SK-N-SH treated with all-trans-retinoic acid at 6 μM for 48 hours (cell line): ENCODE results near the gene POLR3K.

ENCODE experiments used
- ATAC-seq: fragments of 200-7000 bp; cut with Tn5 transposase; 3 replicates; pipeline ENCODE4 v1.9.1; 2020; ENCODE audit warnings: mild to moderate bottlenecking, moderate library complexity
- ARNTL ChIP-seq: fragments of 450-650 bp; formaldehyde crosslinking; IDR thresholded peaks from 2 replicates; pipeline ENCODE4 v1.5.0; 2020; ENCODE audit warnings: low read depth, mild to moderate bottlenecking, moderate library complexity, borderline replicate concordance
- CSDC2 ChIP-seq: fragments of 250-450 bp; sonication (Bioruptor Pico); IDR thresholded peaks from 2 replicates; pipeline ENCODE4 v1.5.0; 2020; ENCODE audit warnings: mild to moderate bottlenecking, moderate library complexity
- GLIS3 ChIP-seq: fragments of 250-450 bp; sonication (Bioruptor Pico); IDR thresholded peaks from 2 replicates; pipeline ENCODE4 v1.5.0; 2020; ENCODE audit warnings: mild to moderate bottlenecking, moderate library complexity
- ISL1 ChIP-seq: fragments of 250-450 bp; sonication (Bioruptor Pico); IDR thresholded peaks from 2 replicates; pipeline ENCODE4 v2.1.2; 2022; ENCODE audit warnings: mild to moderate bottlenecking, moderate library complexity
- PPARA ChIP-seq: fragments of 250-450 bp; sonication (Bioruptor Pico); IDR thresholded peaks from 2 replicates; pipeline ENCODE4 v1.5.0; 2020; ENCODE audit warnings: mild to moderate bottlenecking, borderline replicate concordance
- RARB ChIP-seq: fragments of 250-450 bp; sonication (Bioruptor Pico); IDR thresholded peaks from 2 replicates; pipeline ENCODE4 v1.8.0; 2021; ENCODE audit warnings: mild to moderate bottlenecking, moderate library complexity
- ZC3H10 ChIP-seq: fragments of 250-450 bp; sonication (Bioruptor Pico); IDR thresholded peaks from 2 replicates; pipeline ENCODE4 v1.5.1; 2021; ENCODE audit warnings: mild to moderate bottlenecking, moderate library complexity
- ZFP3 ChIP-seq: fragments of 250-450 bp; sonication (Bioruptor Pico); IDR thresholded peaks from 2 replicates; pipeline ENCODE4 v1.5.0; 2020; ENCODE audit warnings: mild to moderate bottlenecking, moderate library complexity
- ZFP30 ChIP-seq: fragments of 450-650 bp; formaldehyde crosslinking; IDR thresholded peaks from 2 replicates; pipeline ENCODE4 v1.5.0; 2022; ENCODE audit warnings: mild to moderate bottlenecking, moderate library complexity
- ZNF565 ChIP-seq: fragments of 450-650 bp; formaldehyde crosslinking; conservative IDR thresholded peaks from 2 replicates; pipeline ENCODE4 v1.5.0; 2020; ENCODE audit warnings: low read depth, mild to moderate bottlenecking, moderate library complexity
- ZNF70 ChIP-seq: fragments of 450-650 bp; formaldehyde crosslinking; IDR thresholded peaks from 2 replicates; pipeline ENCODE4 v1.5.0; 2020; ENCODE audit warnings: mild to moderate bottlenecking, moderate library complexity
- ZNF8 ChIP-seq: fragments of 450-650 bp; formaldehyde crosslinking; IDR thresholded peaks from 2 replicates; pipeline ENCODE4 v1.5.0; 2020; ENCODE audit warnings: mild to moderate bottlenecking, moderate library complexity
- TF ChIP-seq, protein P1 (sequence below): fragments of 250-450 bp; sonication (Bioruptor Pico); IDR thresholded peaks from 2 replicates; pipeline ENCODE4 v1.8.0; 2021; ENCODE audit warnings: low read depth, mild to moderate bottlenecking, moderate library complexity, borderline replicate concordance
- TF ChIP-seq, protein P2 (sequence below): fragments of 250-450 bp; sonication (Bioruptor Pico); IDR thresholded peaks from 2 replicates; pipeline ENCODE4 v1.5.0; 2020; ENCODE audit warnings: mild to moderate bottlenecking, moderate library complexity
- TF ChIP-seq, protein P3 (sequence below): fragments of 250-450 bp; sonication (Bioruptor Pico); IDR thresholded peaks from 2 replicates; pipeline ENCODE4 v1.8.0; 2020; ENCODE audit warnings: mild to moderate bottlenecking, moderate library complexity, borderline replicate concordance
- TF ChIP-seq, protein P4 (sequence below): fragments of 250-450 bp; sonication (Bioruptor Pico); IDR thresholded peaks from 2 replicates; pipeline ENCODE4 v1.5.1; 2021; ENCODE audit warnings: mild to moderate bottlenecking, moderate library complexity

Gene POLR3K

DNA sequence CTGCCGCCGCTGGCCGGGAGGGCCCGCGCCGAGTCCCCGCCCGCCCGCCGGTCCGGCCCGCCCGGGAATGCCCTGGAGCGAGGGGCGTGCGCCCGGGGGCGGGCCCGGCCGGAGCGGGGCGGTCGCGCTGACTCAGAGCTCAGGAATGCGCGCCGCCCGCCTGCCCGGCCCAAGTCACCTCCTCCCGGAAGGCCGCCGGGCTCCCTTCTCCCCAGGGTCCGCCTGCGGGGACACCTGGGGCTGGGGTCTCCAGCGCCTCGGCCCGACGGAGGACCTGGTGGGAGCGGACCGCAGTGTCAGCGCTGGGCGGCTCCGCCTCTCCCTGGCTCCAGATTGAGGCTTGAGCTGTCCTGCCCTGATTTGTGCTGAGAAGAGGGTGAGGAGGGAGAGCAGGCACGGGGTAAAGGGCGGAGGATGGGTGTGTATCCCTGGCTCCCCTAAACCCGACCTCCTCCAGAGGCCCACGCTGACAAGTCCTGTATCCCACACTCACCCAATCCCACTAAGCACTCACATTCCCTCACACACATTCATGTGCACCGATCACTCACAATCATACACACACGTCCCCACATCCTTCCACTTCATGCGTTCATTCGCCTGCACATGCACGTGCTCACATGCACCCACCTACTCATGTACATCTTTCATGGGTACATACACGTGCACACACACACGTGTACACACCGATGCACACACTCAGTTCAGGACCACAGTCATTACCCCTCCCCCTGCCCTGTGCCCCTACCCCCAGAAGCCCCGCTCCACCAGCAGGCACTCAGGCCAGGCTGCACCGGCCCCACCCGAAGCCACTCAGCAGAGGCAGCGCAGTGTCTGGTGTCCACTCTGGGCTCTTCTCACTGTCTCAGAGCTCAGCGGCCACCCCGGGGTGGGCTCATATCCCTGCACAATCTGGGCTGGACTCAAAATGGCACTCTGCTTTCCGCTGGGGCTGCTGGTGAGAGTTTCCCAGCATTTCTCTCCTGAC, 19.4 kb upstream of the POLR3K start, which contains the start of gene RHBDF1:
Gene RHBDF1, minus strand, starts transcription at position 71 of the 988 bp plus-strand sequence. CDS start 7,616 bp downstream, outside the sequence.
- peak; percentile 56 for ATAC-seq

DNA sequence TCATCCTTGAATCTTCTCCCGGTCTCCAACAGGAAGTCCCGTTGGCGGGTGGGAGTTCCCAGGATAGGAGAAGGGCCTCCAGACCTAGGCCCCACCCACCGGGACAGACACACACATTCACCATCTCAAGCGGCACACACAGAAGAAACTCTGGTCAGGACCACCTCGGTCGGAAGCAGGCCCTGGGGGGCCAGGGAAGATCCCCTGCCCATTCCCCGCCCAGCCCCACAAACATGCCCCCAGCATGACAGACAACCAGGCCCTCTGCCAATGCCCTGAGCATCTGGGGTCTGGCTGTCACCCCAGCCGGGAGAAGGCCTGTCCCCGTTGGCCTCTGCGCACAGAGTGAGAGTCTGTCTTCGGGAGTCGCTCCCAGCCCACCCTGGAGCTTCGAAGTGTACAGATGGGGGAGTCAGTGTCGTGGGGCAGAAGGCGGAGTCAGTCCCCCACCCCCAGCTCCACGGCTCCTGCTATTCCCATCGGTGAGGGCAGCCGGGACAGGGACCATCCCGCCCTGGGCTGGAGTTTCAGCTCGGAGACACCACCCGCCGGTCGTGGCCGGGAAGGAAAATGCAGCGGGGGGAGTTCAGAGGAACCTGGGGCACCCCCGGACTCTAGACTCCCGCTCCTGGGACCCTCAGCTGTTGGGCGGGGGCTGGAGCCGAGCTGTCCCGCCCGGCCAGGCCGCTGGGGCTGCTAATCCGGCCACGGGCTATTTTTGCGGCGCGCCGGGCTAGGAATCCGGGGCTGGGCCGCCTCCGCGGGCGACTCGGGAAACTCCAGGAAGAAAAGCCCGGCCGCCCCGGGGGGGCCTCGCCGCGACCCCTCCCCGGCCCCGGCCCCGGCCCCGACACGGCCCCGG, 18.4 kb upstream of the POLR3K start:
- ATAC-seq: peak; percentile 82
- no peak for TF ChIP-seq ZNF565 (CRISPR knock-in tag)
- TF ChIP-seq ZNF70: no peak
- TF ChIP-seq ZNF8 (CRISPR knock-in tag): no peak
- TF ChIP-seq, protein P1, sequence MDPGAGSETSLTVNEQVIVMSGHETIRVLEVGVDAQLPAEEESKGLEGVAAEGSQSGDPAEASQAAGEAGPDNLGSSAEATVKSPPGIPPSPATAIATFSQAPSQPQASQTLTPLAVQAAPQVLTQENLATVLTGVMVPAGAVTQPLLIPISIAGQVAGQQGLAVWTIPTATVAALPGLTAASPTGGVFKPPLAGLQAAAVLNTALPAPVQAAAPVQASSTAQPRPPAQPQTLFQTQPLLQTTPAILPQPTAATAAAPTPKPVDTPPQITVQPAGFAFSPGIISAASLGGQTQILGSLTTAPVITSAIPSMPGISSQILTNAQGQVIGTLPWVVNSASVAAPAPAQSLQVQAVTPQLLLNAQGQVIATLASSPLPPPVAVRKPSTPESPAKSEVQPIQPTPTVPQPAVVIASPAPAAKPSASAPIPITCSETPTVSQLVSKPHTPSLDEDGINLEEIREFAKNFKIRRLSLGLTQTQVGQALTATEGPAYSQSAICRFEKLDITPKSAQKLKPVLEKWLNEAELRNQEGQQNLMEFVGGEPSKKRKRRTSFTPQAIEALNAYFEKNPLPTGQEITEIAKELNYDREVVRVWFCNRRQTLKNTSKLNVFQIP (CRISPR knock-in tag): no peak
- no peak for TF ChIP-seq RARB (CRISPR knock-in tag)
- no peak for TF ChIP-seq ZFP30
- no peak for TF ChIP-seq ISL1 (CRISPR knock-in tag)
- TF ChIP-seq, protein P2, sequence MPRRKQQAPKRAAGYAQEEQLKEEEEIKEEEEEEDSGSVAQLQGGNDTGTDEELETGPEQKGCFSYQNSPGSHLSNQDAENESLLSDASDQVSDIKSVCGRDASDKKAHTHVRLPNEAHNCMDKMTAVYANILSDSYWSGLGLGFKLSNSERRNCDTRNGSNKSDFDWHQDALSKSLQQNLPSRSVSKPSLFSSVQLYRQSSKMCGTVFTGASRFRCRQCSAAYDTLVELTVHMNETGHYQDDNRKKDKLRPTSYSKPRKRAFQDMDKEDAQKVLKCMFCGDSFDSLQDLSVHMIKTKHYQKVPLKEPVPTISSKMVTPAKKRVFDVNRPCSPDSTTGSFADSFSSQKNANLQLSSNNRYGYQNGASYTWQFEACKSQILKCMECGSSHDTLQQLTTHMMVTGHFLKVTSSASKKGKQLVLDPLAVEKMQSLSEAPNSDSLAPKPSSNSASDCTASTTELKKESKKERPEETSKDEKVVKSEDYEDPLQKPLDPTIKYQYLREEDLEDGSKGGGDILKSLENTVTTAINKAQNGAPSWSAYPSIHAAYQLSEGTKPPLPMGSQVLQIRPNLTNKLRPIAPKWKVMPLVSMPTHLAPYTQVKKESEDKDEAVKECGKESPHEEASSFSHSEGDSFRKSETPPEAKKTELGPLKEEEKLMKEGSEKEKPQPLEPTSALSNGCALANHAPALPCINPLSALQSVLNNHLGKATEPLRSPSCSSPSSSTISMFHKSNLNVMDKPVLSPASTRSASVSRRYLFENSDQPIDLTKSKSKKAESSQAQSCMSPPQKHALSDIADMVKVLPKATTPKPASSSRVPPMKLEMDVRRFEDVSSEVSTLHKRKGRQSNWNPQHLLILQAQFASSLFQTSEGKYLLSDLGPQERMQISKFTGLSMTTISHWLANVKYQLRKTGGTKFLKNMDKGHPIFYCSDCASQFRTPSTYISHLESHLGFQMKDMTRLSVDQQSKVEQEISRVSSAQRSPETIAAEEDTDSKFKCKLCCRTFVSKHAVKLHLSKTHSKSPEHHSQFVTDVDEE (CRISPR knock-in tag): no peak
- TF ChIP-seq CSDC2 (CRISPR knock-in tag): no peak
- TF ChIP-seq, protein P3, sequence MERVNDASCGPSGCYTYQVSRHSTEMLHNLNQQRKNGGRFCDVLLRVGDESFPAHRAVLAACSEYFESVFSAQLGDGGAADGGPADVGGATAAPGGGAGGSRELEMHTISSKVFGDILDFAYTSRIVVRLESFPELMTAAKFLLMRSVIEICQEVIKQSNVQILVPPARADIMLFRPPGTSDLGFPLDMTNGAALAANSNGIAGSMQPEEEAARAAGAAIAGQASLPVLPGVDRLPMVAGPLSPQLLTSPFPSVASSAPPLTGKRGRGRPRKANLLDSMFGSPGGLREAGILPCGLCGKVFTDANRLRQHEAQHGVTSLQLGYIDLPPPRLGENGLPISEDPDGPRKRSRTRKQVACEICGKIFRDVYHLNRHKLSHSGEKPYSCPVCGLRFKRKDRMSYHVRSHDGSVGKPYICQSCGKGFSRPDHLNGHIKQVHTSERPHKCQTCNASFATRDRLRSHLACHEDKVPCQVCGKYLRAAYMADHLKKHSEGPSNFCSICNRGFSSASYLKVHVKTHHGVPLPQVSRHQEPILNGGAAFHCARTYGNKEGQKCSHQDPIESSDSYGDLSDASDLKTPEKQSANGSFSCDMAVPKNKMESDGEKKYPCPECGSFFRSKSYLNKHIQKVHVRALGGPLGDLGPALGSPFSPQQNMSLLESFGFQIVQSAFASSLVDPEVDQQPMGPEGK (CRISPR knock-in tag): no peak
- TF ChIP-seq PPARA (CRISPR knock-in tag): no peak
- TF ChIP-seq ZC3H10: no peak

More for the DNA sequence above, 19.4 kb upstream of the POLR3K start, which contains the start of gene RHBDF1:
- TF ChIP-seq ZFP30 (no peak), ISL1 (CRISPR knock-in tag) (0 out of 2 replicates have a peak, but pooled peaks have one; percentile 13), PPARA (CRISPR knock-in tag) (no peak), GLIS3 (0 out of 2 replicates have a peak, but pooled peaks have one; percentile 59), ARNTL (no peak), ZFP3 (CRISPR knock-in tag) (peak; percentile 92)
- TF ChIP-seq, protein P2 (CRISPR knock-in tag): 0 out of 2 replicates have a peak, but pooled peaks have one; percentile 28
- TF ChIP-seq, protein P4, sequence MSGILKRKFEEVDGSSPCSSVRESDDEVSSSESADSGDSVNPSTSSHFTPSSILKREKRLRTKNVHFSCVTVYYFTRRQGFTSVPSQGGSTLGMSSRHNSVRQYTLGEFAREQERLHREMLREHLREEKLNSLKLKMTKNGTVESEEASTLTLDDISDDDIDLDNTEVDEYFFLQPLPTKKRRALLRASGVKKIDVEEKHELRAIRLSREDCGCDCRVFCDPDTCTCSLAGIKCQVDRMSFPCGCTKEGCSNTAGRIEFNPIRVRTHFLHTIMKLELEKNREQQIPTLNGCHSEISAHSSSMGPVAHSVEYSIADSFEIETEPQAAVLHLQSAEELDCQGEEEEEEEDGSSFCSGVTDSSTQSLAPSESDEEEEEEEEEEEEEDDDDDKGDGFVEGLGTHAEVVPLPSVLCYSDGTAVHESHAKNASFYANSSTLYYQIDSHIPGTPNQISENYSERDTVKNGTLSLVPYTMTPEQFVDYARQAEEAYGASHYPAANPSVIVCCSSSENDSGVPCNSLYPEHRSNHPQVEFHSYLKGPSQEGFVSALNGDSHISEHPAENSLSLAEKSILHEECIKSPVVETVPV (CRISPR knock-in tag): no peak
